ENCODE data around the gene ZNF594.
"Not testable (repeated sequence)": the region's sequence is repeated elsewhere in the genome, so short reads cannot be mapped to it uniquely, and the experiment has no call there.

ZNF594 gene

GRCh38 chr17:5191541-5192417 is at the start of gene ZNF594:
ZNF594 (minus strand) TSS chr17:5191868; CDS start chr17:5184256, 7,612 bp downstream.
- peak; percentile 20 to 97 (median 90) for DNase-seq

GRCh38 chr17:5239769-5240168 is 48.1 kb upstream of the ZNF594 start:
- DNase-seq: not testable (repeated sequence)

GRCh38 chr17:5238333-5238732 is 46.7 kb upstream of the ZNF594 start:
- DNase-seq: no peak

GRCh38 chr17:5237541-5238016 is 45.9 kb upstream of the ZNF594 start:
- peak in 5 of 56 donors; percentile 6 to 53 (median 12) for DNase-seq

- no peak for DNase-seq
Measured at GRCh38 chr17:5236938-5237540, 45.4 kb upstream of the ZNF594 start.

GRCh38 chr17:5234645-5235576 is 43.2 kb upstream of the ZNF594 start, which contains the start of gene SCIMP:
SCIMP (minus strand) TSS chr17:5234860; CDS start chr17:5234755, 105 bp downstream.
- DNase-seq: peak in 20 of 56 donors; percentile 5 to 48 (median 21)

- DNase-seq: not testable (repeated sequence)
Measured at GRCh38 chr17:5233492-5233891, 41.8 kb upstream of the ZNF594 start.

GRCh38 chr17:5226940-5227878 is 35.5 kb upstream of the ZNF594 start:
- DNase-seq: no peak

- no peak for DNase-seq
Measured at GRCh38 chr17:5225668-5226457, 34.2 kb upstream of the ZNF594 start.

GRCh38 chr17:5221912-5222311 is 30.2 kb upstream of the ZNF594 start:
- not testable (repeated sequence) for DNase-seq

GRCh38 chr17:5220074-5220473 is 28.4 kb upstream of the ZNF594 start:
- DNase-seq: no peak

GRCh38 chr17:5219536-5219935 is 27.9 kb upstream of the ZNF594 start:
- no peak for DNase-seq

- not testable (repeated sequence) for DNase-seq
Measured at GRCh38 chr17:5217562-5217961, 25.9 kb upstream of the ZNF594 start.

- DNase-seq: no peak
Measured at GRCh38 chr17:5211458-5211857, 19.8 kb upstream of the ZNF594 start.

- DNase-seq: peak in 1 of 56 donors; percentile 5
Measured at GRCh38 chr17:5210614-5211252, 19.1 kb upstream of the ZNF594 start.

GRCh38 chr17:5210091-5210490 is 18.4 kb upstream of the ZNF594 start:
- DNase-seq: no peak

- DNase-seq: no peak
Measured at GRCh38 chr17:5209396-5209795, 17.7 kb upstream of the ZNF594 start.

GRCh38 chr17:5203908-5204294 is 12.2 kb upstream of the ZNF594 start:
- no peak for DNase-seq

All from amygdala (tissue), 56 donors.